Left cardiac atrium (tissue), 4 donors: Measurements from ENCODE around the gene FLT1. TPM values are rescaled to one million over a fixed set of nuclear protein-coding genes. Genes with fewer than 3 reads are reported as not detected.

ENCODE experiments used
- ATAC-seq, 2 donors: fragments of 200-7000 bp; cut with Tn5 transposase; one replicate each; pipeline ENCODE4 v1.9.1; 2020; ENCODE audit warnings: mild to moderate bottlenecking in 2 of 2, moderate library complexity in 2 of 2
- DNase-seq: peaks from one replicate; pipeline ENCODE4 v3.0.0-alpha.2; 2020
- intact Hi-C, 2 donors: fragments of 100-400 bp; cut with DNase I; formaldehyde crosslinking; loops; one replicate each; pipeline versions ENCODE4 v1.14.1 to v1.15.1; 2022 to 2023
- total RNA-seq, 2 donors: library from RNA; stranded (reverse); fragmentation: NEBNext Ultra II Directional; extraction: Animal tissue kit (Norgen Biotek cat#: 25700); gene quantifications; one replicate each; pipeline ENCODE4 v1.2.1, GENCODE V29; 2021
- donor health status: DM: no; HTN: yes; CAD: no.
- donor health status: DM: no; HTN: yes; CAD: no; lungs with severe emphysema.
- donor health status: DM: yes; HTN: yes; CAD: no.
- donor health status: Dilated cardiomyopathy.

FLT1 gene
- total RNA-seq, 2 donors from 2014 or later, result 38.7 to 49.5 TPM

GRCh38 chr13:28250542-28250941, 244.4 kb downstream of the FLT1 start:
- no peak for ATAC-seq
- DNase-seq, result no peak
- intact Hi-C loops, result no loop called here

Other genes with a start within 250 kb of the FLT1 start
- 100 to 1,000 TPM in 1 of 2 donors, 10 to 100 TPM in 1; 86.1 to 103 TPM for gene POMP, start 164.0 kb upstream of the FLT1 start, total RNA-seq
- 10 to 100 TPM; 15.0 to 17.6 TPM for gene SLC46A3, start 223.8 kb upstream of the FLT1 start, total RNA-seq